GM21381 (cell line): ENCODE results near the gene CEP290.
A peak's percentile ranks its signal among the peaks of the same experiment; 100 is the strongest.
"Not testable (repeated sequence)": the region's sequence is repeated elsewhere in the genome, so short reads cannot be mapped to it uniquely, and the experiment has no call there.

Experiments
- ATAC-seq: cut with Tn5 transposase; IDR thresholded peaks from one replicate; pipeline ENCODE4 v1.9.1; 2021; ENCODE audit warnings: mild to moderate bottlenecking, moderate library complexity; ENCODE audit not compliant: unreplicated experiment

CEP290 gene

DNA sequence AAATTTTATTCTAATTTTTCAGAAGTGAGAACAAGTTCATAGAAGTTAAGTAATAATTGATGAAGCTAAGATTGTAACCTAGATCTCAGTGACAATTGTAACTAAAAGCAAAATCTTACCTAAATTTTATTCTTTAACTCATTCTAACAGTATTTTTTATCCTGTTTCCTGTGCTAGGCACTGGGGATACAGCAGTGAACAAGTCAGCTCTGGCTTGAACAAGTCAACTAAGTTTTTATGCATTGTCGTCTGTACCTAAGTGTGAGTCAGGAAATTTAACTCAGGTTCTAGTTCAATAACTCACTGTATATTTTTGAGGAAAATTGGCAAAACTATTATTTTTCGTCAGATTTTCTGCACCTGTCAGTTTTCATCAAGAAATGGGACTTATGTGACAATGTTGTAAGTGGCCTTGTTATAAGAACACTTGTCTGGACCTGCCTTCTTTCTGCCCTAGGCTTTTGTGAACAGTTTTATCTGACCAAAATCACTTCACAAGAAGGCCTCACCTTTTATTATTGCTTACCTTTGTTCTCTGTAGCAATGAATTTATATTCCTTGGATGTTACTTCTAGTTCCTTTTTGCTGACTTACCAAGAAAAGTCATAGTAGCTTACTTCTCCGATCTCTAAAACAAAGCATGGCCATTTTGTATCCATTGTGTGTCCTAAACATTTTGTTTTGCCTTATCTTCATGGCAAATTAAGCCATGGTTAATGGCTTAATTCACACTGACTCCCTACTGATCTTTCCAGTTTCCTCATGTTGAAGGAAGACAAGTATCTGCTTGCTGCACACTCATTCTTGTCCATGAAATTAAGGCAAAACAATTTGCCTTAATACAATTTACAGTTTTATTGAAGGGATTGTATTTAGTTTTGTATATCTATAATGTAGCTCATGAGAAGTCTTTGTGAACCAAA, 2.9 kb upstream of the CEP290 start:
- no peak for ATAC-seq

DNA sequence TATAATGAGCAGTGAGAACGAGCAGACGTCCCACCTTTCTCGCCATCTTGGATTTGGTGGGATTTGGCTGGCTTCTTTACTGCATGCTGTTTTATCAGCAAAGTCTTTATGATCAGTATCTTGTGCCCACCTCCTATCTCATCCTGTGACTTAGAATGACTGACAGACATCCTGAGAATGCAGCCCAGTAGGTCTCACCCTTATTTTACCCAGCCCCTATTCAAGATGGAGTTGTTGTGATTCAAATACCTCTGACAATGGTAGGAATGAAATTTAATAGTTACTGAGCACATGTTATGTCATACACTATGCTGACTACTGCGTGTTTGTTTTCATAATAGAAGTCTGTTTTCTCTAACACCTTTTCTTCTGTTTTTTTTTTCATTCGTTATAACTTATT, 2.1 kb upstream of the CEP290 start:
- no peak for ATAC-seq

DNA sequence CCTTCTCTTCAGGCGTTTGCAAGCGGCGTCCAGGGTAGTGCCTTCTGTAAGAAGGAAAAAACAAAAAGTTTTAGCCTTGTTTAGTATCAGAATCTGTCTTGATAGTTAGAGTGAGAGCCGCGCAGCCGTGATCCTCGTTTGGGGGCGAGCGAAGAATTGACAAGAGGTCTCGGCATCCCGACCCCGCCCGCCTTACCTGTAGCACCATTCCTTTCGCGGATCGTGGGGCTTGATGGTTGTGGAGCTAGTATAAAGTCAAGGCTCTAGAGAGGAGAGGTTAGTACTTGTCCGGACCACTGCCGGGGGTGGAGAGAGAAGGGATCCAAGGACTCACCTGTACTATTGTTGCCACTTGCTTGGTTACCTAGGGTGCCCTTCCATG, 713 bp upstream of the CEP290 start:
- peak; percentile 1 for ATAC-seq

DNA sequence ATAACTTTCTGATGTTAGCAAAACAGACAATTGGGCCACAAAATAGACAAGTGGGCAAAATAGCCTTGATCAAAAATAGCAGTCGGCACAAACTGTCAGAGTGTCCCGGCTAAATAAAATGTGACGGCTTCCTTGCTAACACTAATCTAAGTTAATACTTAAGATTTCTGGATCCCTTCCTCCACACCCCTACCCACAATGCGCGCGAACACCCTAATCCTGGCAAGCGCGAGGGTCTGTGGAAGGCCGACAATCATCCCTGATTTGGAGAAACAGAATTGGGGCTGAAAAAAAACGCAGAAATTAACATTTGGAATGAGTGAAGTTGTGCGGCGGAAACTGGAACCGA, 489 bp downstream of the CEP290 start:
- no peak for ATAC-seq

DNA sequence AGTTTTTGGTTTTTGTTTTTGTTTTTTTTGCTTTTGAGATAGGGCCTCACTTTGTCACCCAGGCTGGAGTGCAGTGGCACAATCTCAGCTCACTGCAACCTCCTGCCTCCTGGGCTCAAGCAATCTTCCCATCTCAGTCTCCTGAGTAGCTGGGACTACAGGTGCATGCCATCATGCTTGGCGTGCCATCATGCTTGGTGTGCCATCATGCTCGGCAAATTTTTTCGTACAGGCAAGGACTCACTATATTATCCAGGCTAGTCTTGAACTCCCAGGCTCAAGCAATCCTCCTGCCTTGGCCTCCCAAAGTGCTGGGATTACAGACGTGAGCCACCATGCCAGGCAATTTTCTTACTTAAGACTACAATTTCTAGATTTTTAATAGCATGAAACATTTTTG, 2.2 kb downstream of the CEP290 start:
- ATAC-seq, result not testable (repeated sequence)

DNA sequence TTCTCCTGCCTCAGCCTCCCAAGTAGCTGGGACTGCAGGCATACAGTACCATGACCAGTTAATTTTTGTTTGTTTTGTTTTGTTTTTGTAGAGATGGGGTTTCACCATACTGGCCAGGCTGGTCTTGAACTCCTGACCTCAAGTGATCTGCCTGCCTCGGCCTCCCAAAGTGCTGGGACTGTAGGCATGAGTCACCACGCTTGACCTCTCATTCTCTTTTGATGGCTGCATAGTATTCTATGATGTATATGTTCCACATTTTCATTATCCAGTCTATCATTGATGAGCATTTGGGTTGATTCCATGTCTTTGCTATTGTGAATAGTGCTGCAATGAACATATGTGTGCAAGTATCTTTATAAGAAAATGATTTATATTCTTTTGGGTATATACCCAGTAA, 8.7 kb downstream of the CEP290 start:
- ATAC-seq, result not testable (repeated sequence)

DNA sequence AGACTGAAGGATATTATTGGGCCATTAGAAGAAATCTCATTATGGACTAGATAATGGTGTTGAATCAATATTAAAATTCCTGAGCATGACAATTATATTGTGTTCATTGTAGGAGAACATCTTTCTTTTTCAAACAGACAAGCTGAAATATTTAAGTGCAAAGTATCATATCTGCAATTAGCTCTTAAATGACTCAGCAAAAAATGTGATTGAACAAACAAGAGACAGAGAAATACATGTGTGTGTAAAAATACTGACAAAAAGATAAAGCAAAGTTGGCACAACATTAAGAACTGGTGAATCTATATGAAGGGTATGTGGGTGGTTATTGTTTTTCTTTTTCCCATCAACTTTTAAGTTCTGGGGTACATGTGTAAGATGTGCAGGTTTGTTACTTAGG, 9.5 kb downstream of the CEP290 start:
- no peak for ATAC-seq

DNA sequence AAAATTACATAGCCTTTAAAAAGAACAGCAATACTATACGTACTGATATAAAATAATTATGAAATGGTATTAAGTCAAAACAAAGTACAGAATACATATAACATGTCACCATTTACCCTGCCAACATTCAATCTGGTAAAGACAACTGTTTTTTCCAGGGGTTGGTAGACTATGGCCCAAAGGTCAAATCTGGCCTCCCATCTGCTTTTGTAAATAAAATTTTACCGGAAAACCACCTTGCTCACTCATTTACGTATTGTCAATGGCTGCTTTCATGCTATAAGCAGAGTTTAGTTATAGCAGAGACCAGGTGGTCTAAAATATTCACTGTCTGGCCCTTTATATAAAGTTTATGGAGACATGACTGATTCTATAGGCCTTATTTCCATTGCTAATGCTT, 14.0 kb downstream of the CEP290 start:
- ATAC-seq, result no peak

DNA sequence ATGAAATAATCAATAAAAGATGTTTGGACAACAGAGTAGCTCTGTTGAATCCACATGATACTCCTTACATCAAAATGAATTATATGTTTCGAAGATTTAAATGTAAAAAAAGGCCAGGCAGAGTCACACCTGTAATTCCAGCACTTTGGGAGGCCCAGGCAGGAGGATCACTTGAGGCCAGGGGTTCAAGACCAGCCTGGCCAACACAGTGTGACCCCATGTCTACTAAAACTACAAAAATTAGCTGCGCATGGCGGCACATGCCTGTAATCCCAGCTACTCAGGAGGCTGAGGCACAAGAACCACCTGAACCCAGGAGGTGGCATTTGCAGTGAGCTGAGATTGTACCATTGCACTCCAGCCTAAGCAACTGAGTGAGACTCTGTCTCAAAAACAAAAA, 14.8 kb downstream of the CEP290 start:
- ATAC-seq, result no peak

DNA sequence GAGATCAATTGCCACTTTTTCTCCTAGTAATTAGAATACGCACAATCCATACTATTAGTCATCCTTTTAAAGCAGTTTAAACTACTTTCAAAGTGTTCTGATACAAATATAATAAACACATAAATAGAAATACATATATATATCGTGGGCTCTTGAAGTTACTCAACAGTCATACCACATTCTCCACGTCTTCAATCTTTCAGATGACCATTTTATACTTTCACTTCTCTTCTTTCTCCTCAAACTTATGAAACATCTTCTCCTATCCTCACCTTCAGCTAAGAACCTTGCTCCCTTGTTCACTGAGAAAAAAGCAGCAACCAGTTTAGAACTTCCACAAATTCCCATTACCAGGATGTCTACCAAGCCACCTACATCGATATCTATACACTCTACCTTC, 19.2 kb downstream of the CEP290 start:
- ATAC-seq, result peak; percentile 60

DNA sequence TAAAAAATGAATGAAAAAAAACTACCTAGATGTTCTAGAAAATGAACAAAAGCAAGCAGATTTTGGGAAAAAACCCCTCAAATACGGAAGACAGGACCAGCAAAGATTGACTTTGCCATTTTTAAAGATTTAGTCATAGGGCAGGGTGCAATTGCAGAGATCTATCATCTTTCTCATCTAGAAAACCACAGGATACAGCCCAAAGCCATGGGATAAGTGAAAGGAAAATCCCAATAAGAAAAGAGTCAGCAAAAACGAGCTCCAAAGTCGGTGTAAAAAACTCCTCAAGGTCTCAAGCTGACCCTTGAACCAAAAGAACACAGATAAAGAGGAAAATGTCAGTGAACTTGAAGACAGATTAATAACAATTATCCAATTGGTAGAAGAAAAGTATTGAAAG, 28.0 kb downstream of the CEP290 start:
- no peak for ATAC-seq

DNA sequence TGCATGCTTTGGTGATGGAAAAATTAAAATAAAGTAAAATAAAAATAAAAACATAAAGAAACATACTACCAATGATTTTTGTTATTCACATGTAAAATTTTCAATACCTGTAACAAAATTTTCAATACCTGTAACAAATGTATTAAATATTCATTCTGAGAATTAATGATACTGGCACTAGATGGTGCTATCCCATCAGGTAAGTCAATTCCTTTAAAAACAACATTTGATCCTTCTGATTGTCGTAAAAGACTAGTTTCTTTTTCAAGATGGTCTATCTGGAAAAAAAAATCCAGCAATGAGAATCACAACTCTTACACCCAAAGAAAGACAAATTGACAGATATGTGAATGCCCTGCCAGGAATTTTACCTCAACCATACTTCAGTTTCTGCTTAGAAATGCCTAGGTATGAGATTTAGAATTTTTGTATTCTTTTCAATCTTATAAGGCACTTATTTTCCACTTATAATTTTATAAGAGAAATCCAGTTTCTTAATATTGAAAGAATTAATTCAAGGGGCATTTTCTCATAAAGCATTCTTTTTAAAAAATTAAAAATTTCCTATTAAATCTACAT, 30.7 kb downstream of the CEP290 start:
- ATAC-seq, result no peak

DNA sequence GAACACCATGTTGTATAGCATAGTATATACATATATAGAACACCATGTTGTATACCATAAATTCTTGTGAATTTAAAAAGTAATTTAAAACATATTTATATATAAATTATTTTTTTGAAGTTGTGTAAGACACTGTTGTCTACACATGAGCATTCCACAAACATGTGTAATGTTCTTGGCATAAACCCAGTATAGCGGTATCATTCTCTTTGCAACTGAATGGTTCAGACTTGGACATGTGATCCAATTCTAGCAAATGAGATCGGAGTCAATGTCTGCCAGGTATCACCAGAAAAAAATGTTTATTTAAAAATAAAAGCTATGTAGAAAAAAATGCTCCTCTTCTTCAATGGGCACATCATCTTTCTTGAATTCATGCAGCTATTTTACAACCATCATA, 33.9 kb downstream of the CEP290 start:
- no peak for ATAC-seq

DNA sequence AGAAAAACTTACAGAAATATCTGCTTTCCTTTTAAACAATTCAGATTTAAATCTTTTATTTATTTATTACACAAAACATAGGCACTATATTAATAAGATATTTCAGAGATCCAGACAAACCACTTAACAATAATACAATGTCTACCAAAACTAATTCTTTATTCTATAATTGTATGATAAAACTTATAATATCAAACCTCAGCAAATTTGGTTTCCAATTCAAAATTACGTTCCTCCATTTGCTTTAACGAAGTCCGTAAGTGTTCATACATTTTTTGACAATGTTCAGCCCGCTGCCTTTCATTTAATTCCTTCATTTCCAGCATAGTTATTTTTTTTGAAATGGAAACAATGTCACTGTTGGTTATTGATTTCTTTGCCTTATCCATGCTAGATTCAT, 48.3 kb downstream of the CEP290 start:
- no peak for ATAC-seq

DNA sequence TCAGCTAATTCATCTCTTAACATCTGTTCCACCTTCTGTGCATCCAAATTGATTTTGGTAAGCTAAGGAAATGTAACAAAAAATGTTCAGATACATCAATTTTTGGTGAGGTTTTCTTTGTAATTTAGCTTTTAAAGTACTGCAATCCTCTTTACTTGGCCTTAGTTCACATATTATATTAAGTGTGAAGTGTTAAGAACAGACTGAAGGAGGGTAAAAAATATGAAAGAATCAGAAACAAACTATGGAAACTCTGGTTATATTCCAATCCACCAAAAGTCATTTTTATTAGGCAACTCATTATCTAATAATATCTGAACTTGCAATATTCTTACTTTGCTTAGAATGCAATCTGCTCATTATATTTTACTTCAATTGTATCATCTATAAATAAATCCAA, 49.1 kb downstream of the CEP290 start:
- no peak for ATAC-seq

DNA sequence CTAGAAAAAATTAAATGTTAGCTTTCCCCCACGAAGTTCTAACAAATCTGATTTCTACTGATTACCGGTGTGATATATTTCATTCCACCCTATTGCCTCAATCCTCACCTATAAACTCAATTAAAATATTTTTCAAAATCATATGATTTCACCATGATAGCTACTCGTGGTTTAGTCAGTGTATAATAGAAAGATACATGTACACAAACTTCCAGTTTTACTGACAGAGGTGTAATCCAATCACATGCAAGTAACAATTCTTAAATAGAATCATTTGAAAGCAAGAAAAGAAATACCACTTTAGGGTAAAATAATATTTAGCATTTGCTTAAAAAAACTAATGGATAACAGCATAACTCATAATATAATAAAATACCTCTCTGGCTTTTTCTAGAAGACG, 57.7 kb downstream of the CEP290 start:
- no peak for ATAC-seq

DNA sequence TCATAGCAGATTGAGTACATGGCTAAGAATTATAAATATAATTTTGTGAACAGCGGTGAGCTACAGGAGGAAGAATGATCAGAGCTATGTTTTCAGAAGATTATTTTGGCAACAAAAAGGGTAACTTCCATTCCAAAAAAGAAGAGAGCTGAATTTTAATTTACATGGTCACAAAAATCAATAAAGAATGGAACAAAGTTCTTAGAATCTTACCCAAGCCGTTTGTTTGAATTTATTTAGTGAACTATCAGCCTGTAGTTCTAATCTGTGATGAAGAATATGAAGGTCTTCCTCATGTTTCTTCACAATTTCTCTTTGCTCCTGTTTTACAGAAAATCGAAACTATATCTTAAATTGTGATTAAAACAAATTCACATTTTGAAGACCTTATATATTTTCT, 58.3 kb downstream of the CEP290 start:
- ATAC-seq, result no peak

DNA sequence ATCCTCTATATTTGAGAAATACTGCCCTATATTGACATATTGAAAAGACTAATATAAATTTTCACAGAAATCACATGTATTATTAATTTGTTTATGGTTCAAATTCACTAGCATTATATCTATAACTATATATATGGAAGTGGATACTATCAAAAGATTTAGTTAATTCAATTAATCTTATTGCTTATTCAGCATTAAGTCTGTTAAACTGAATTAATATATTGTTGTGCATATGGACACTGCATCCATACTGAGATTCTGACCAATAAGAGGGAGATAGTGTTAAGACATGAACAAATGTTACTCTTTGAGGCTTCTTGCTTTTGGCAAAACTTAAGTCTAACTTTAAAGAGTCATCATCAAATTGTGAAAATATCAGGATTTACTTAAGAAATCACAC, 60.6 kb downstream of the CEP290 start:
- no peak for ATAC-seq

DNA sequence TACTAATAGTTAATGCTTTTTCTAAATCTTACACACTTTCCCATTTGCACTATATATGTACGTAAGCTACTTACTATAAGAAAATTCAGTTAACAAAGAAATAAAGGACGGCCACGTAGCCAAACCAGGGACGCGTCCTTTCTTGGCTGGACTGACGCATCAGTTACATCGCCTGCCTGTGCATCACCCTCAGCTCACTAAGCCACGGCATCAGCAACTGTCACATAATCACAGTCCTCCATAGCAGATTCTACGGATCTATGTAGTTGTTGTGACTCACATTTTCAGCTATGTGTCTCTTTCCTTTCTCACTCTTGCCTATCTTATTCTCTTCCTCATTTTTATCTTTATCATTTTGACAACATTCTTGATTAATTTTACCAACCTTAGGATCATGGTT, 74.6 kb downstream of the CEP290 start:
- no peak for ATAC-seq

DNA sequence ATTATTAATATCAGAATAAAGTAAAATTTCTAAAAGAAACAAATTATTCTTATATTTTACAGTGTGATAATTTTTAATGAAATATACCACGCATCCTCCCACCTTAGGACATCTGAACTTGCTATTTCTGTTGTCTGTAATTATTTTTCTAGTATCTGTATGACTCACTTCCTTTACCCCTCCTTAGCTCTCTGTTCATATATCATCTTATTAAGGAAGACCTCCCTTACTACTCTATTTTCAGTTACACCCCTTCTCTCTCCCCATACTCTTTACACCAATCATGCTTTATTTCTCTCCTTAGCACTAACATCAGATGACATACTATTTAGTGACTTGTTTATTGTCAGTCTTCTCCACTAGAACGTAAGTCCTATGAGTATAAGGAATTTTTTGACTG, 78.5 kb downstream of the CEP290 start:
- peak; percentile 84 for ATAC-seq

DNA sequence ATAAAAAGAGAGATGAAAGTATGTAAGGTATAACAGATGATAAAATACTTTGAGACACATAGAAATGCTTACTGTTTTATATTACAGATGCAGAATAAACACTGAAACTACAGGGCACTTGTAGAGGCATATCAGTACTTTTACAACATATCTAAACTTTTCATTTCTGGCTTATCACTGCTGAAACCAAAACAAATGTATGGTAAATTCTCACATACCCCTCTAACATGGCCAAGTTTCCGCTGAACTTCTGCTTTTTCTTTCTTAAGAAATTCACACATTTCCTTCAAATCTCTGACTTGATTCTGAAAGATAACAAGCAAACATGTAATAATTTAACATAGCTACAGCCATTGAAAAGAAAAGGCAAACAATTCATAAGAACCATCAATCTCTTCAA, 79.4 kb downstream of the CEP290 start:
- peak; percentile 81 for ATAC-seq

DNA sequence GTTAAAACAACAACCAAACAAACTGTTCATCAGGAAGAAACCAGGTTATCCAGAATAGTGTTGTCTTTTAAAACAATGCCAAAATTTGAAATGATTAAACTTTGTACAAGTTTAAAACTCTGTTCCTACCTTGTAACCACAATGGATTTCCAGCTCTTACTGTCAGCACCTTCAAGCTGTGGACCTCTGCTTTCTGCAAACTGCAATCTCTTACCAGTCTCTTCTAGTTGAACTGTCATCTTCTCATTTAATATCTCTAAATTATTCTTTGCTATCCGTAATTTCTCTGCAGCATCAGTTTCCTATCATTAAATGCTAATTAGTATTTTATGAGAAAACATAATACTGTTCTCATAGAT, 83.2 kb downstream of the CEP290 start:
- no peak for ATAC-seq
